Glutamatergic neuron (in vitro differentiated cells): ENCODE data around the gene TRA2B. TPM values are rescaled to one million over a fixed set of nuclear protein-coding genes. Genes with fewer than 3 reads are reported as not detected.
A peak's percentile ranks its signal among the peaks of the same experiment; 100 is the strongest.

ENCODE experiments used
- DNase-seq: peaks from one replicate; pipeline ENCODE4 v3.0.0; 2022
- H3K27ac Mint-ChIP-seq: one replicate; pipeline ENCODE4 v1.8.0; 2020; ENCODE audit warnings: mild to moderate bottlenecking, mixed read lengths, inconsistent platforms; ENCODE audit not compliant: unreplicated experiment
- H3K27me3 Mint-ChIP-seq: one replicate; pipeline ENCODE4 v1.8.0; 2020; ENCODE audit warnings: mild to moderate bottlenecking, moderate library complexity, mixed read lengths, inconsistent platforms; ENCODE audit not compliant: unreplicated experiment
- H3K36me3 Mint-ChIP-seq: one replicate; pipeline ENCODE4 v1.8.0; 2020; ENCODE audit warnings: mild to moderate bottlenecking, mixed read lengths, inconsistent platforms; ENCODE audit not compliant: unreplicated experiment
- H3K4me1 Mint-ChIP-seq: one replicate; pipeline ENCODE4 v1.8.0; 2020; ENCODE audit warnings: mild to moderate bottlenecking, low read depth, mixed read lengths, inconsistent platforms; ENCODE audit not compliant: unreplicated experiment
- H3K4me3 Mint-ChIP-seq: one replicate; pipeline ENCODE4 v1.8.0; 2020; ENCODE audit warnings: mild to moderate bottlenecking, mixed read lengths, inconsistent platforms; ENCODE audit not compliant: unreplicated experiment
- H3K9me3 Mint-ChIP-seq: one replicate; pipeline ENCODE4 v1.8.0; 2020; ENCODE audit warnings: mild to moderate bottlenecking, moderate library complexity, mixed read lengths, inconsistent platforms; ENCODE audit not compliant: unreplicated experiment
- CTCF ChIP-seq: fragments of 200-600 bp; sonication (generic); IDR thresholded peaks from one replicate; pipeline ENCODE4 v1.5.0; 2021; ENCODE audit not compliant: partially characterized antibody, unreplicated experiment
- long read RNA-seq: library from polyadenylated mRNA; unstranded; transcript quantifications from one replicate; pipeline ENCODE4 v2.0.0, GENCODE V29; 2020; ENCODE audit not compliant: unreplicated experiment
- total RNA-seq: library from RNA; stranded (reverse); fragmentation: NEBNext Ultra II Directional; extraction: Animal tissue kit (Norgen Biotek cat#: 25700); gene quantifications from one replicate; pipeline ENCODE4 v1.2.1, GENCODE V29; 2021; ENCODE audit not compliant: unreplicated experiment

TRA2B gene
- 160 TPM for total RNA-seq
- long read RNA-seq, full-length matches to known transcripts, result 27 of 33 reads
- long read RNA-seq, partial matches to known transcripts, result 3 of 33 reads
- long read RNA-seq, other reads (novel, unspliced or antisense), result 3 of 33 reads

GRCh38 chr3:185937689-185938374 is at the start of gene TRA2B:
Gene TRA2B (minus strand): TSS chr3:185938014. CDS start chr3:185937860, 154 bp downstream.
- Mint-ChIP-seq H3K27ac (peak within 1 kb of the TSS; percentile 99), H3K4me3 (peak within 1 kb of the TSS; percentile 99), H3K36me3 (peaks cover 5% of the 10 kb centered on the region), H3K9me3 (peaks cover 18% of the 10 kb centered on the region), H3K4me1 (peaks cover 27% of the 10 kb centered on the region), H3K27me3 (peaks cover 17% of the 10 kb centered on the region)
- peak; percentile 98 for DNase-seq
- TF ChIP-seq CTCF, result no peak

DNA sequence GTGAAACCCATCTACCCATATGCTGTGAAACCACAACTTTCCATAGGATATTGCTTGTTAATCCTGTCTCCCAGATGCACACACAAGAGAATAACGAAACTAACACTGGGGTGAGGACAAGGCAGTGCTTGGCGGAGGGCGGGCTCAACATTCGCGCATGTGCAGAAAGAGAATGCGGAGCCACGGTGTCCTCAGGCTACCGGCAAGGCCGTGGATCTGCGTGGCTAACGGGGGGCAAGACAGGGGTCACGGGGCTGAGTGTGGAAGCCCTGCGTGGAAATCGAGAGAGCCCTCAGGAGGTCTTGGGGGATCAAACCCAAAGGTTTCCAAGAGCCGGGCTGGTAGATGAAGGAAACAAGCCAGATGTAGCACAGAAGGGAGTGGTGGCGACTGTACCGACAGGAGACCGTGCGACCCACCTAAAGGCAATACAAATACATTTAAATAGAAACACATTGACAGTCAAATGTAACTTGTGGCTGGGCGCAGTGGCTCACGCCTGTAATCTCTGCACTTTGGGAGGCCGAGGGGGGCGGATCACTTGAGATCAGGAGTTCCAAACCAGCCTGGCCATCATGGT is 48.5 kb upstream of the TRA2B start:
- H3K9me3 Mint-ChIP-seq, result no peaks in the 10 kb centered on the region
- no peak overlapping the region for H3K4me3 Mint-ChIP-seq
- H3K36me3 Mint-ChIP-seq, result peaks cover 3% of the 10 kb centered on the region
- no peak overlapping the region for H3K27ac Mint-ChIP-seq
- peaks cover 6% of the 10 kb centered on the region for H3K27me3 Mint-ChIP-seq
- H3K4me1 Mint-ChIP-seq, result peaks cover 5% of the 10 kb centered on the region
- TF ChIP-seq CTCF, result no peak
- no peak for DNase-seq

DNA sequence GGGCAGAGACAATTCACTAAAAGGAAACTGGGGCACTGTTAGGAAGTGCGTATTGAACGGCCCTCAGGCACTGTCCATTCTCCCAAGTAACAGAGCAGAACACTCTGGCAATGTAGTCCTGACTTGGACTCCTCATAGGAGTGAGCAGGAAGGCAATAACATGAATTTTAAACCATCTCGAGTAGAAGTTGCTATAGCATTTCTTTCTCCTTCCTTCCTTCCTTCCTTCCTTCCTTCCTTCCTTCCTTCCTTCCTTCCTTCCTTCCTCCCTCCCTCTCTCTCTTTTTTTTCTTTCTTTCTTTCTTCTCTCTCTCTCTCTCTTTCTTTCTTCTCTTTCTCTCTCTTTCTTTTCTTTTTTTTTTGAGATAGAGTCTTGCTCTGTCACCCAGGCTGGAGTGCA is 46.4 kb upstream of the TRA2B start:
- Mint-ChIP-seq H3K4me1 (peaks cover 5% of the 10 kb centered on the region), H3K36me3 (no peaks in the 10 kb centered on the region), H3K4me3 (peak overlapping the region; percentile 57), H3K27me3 (peaks cover 2% of the 10 kb centered on the region), H3K9me3 (no peaks in the 10 kb centered on the region), H3K27ac (no peak overlapping the region)
- no peak for TF ChIP-seq CTCF
- DNase-seq, result no peak

- Mint-ChIP-seq H3K9me3 (no peaks in the 10 kb centered on the region), H3K4me3 (peak overlapping the region; percentile 57), H3K4me1 (peaks cover 3% of the 10 kb centered on the region), H3K27me3 (peaks cover 2% of the 10 kb centered on the region), H3K36me3 (no peaks in the 10 kb centered on the region), H3K27ac (no peak overlapping the region)
- DNase-seq, result peak; percentile 76
- peak; percentile 94 for TF ChIP-seq CTCF
These were observed 45.8 kb upstream of the TRA2B start for GRCh38 chr3:185983495-185984141.
